ENCODE data around the gene RNF175. TPM values are rescaled to one million over a fixed set of nuclear protein-coding genes. Genes with fewer than 3 reads are reported as not detected.

Gene RNF175
- total RNA-seq, 1 experiment from 2014 or later: not detected

GRCh38 chr4:153785910-153786721, 26.3 kb upstream of the RNF175 start:
- Histone ChIP-seq H3K9me2 (ENCODE audit: insufficient read depth) (no peaks in the 10 kb centered on the region), H3K9me3 (ENCODE audit: insufficient read depth, low read depth) (no peaks in the 10 kb centered on the region), H2AFZ (no peak overlapping the region), H3K4me1 (replicated peaks; ENCODE audit: insufficient read depth) (0 out of 2 replicates have a peak, but pooled peaks cover 8% of the 10 kb centered on the region), H3F3A (ENCODE audit: insufficient read depth, low read depth) (no peaks in the 10 kb centered on the region), H3K27ac (no peak overlapping the region), H3K79me2 (ENCODE audit: low read depth) (no peaks in the 10 kb centered on the region), H3K36me3 (ENCODE audit: low read depth) (no peaks in the 10 kb centered on the region), H3K4me2 (no peak overlapping the region), H4K20me1 (ENCODE audit: insufficient read depth) (no peaks in the 10 kb centered on the region), H3K27me3 (ENCODE audit: insufficient read depth, low read depth) (no peaks in the 10 kb centered on the region), H3K4me3 (no peak overlapping the region)
- intact Hi-C loops (cut with micrococcal nuclease; ENCODE audit: unreplicated experiment): loop anchor here (5.0 to 10.0 kb wide), 2 partner anchors 526 to 769 kb away; partner anchors contain the start of gene PLRG1
- no peak for DNase-seq
- no TSS peak for BruUV-seq (replicated peaks)
- ChIA-PET POLR2A (ENCODE audit: unreplicated experiment) (no interaction called here), CTCF (interaction anchor here (0.6 to 0.7 kb wide), 3 partner anchors 141 to 744 kb away, joined by 5 to 12 read pairs (median 12); no protein-coding TSS in a partner anchor)
- no peak for TF ChIP-seq EZH2 (IDR thresholded peaks at IDR 0.05; ENCODE audit: low read depth)
- peak; percentile 53; the same call in 1 of the 2 replicates for TF ChIP-seq CTCF (conservative IDR thresholded peaks at IDR 0.05)

- Histone ChIP-seq H3K27ac (no peak overlapping the region), H3K36me3 (ENCODE audit: low read depth) (no peaks in the 10 kb centered on the region), H3K9me2 (ENCODE audit: insufficient read depth) (no peaks in the 10 kb centered on the region), H3K4me3 (no peak overlapping the region), H3F3A (ENCODE audit: insufficient read depth, low read depth) (no peaks in the 10 kb centered on the region), H3K79me2 (ENCODE audit: low read depth) (no peaks in the 10 kb centered on the region), H3K4me2 (no peak overlapping the region), H3K9me3 (ENCODE audit: insufficient read depth, low read depth) (no peaks in the 10 kb centered on the region), H3K27me3 (ENCODE audit: insufficient read depth, low read depth) (no peaks in the 10 kb centered on the region), H3K4me1 (replicated peaks; ENCODE audit: insufficient read depth) (0 out of 2 replicates have a peak, but pooled peaks cover 8% of the 10 kb centered on the region), H2AFZ (no peak overlapping the region), H4K20me1 (ENCODE audit: insufficient read depth) (no peaks in the 10 kb centered on the region)
- no TSS peak for BruUV-seq (replicated peaks)
- ChIA-PET POLR2A (ENCODE audit: unreplicated experiment) (no interaction called here), CTCF (no interaction called here)
- no peak for DNase-seq
- TF ChIP-seq CTCF (conservative IDR thresholded peaks at IDR 0.05): no peak
- TF ChIP-seq EZH2 (IDR thresholded peaks at IDR 0.05; ENCODE audit: low read depth): no peak
- intact Hi-C loops (cut with micrococcal nuclease; ENCODE audit: unreplicated experiment): loop anchor here (10.0 kb wide), 1 partner anchor 771 kb away; the partner anchor contains the start of gene PLRG1
Observed at GRCh38 chr4:153784166-153784699, 24.4 kb upstream of the RNF175 start.

GRCh38 chr4:153782581-153782980, 22.8 kb upstream of the RNF175 start:
- Histone ChIP-seq H3F3A (ENCODE audit: insufficient read depth, low read depth) (no peaks in the 10 kb centered on the region), H3K9me3 (ENCODE audit: insufficient read depth, low read depth) (no peaks in the 10 kb centered on the region), H2AFZ (no peak overlapping the region), H3K27ac (no peak overlapping the region), H3K36me3 (ENCODE audit: low read depth) (no peaks in the 10 kb centered on the region), H3K4me1 (replicated peaks; ENCODE audit: insufficient read depth) (0 out of 2 replicates have a peak, but pooled peaks cover 8% of the 10 kb centered on the region), H3K79me2 (ENCODE audit: low read depth) (no peaks in the 10 kb centered on the region), H3K4me2 (0 out of 2 replicates have a peak overlapping the region, but pooled peaks have one; percentile 24), H3K4me3 (no peak overlapping the region), H4K20me1 (ENCODE audit: insufficient read depth) (no peaks in the 10 kb centered on the region), H3K9me2 (ENCODE audit: insufficient read depth) (no peaks in the 10 kb centered on the region), H3K27me3 (ENCODE audit: insufficient read depth, low read depth) (no peaks in the 10 kb centered on the region)
- no peak for TF ChIP-seq CTCF (conservative IDR thresholded peaks at IDR 0.05)
- TF ChIP-seq EZH2 (IDR thresholded peaks at IDR 0.05; ENCODE audit: low read depth): no peak
- CTCF ChIA-PET: no interaction called here
- no TSS peak for BruUV-seq (replicated peaks)
- POLR2A ChIA-PET (ENCODE audit: unreplicated experiment): no interaction called here
- no peak for DNase-seq
- intact Hi-C loops (cut with micrococcal nuclease; ENCODE audit: unreplicated experiment): loop anchor here (10.0 kb wide), 1 partner anchor 772 kb away; the partner anchor contains the start of gene PLRG1
